ENCODE results near the gene KIAA0319L.

GRCh38 chr1:35488336-35488735 lies 68.9 kb downstream of the KIAA0319L start:
- TF ChIP-seq CTCF (conservative IDR thresholded peaks at IDR 0.05) = no peak
- TF ChIP-seq EZH2 (IDR thresholded peaks at IDR 0.05; ENCODE audit: low read depth) = no peak
